ENCODE data around the gene TLCD5. TPM values are rescaled to one million over a fixed set of nuclear protein-coding genes. Genes with fewer than 3 reads are reported as not detected.
A peak's percentile ranks its signal among the peaks of the same experiment; 100 is the strongest.

The TLCD5 gene
- total and polyA plus RNA-seq, 2 donors, result 4.6 to 11.2 TPM

DNA sequence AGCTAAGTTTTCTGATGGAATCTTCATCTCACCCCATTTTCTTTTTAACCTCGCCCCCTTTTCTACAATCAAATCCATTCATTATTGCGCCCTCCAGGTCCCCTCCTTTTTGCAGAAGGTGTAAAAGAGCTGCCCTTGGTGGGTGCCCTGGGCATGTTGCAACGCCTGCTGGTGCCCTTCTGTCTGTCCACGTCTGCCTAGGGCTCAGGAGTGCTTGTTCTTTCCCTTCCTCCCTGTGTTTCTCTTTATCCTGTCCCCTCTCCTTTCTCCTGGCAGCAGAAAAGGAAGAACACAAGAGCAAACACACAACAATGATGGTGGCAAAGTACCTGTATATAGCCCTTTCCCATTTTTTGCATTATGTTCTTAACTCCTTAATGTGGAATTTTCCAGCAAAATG lies 6.2 kb upstream of the TLCD5 start:
- Histone ChIP-seq H3K27ac (ENCODE audit: low read depth) (no peak overlapping the region), H3K4me3 (ENCODE audit: low read depth, low read length) (no peak overlapping the region), H3K36me3 (ENCODE audit: insufficient read depth) (no peaks in the 10 kb centered on the region), H3K4me1 (ENCODE audit: insufficient read depth) (no peaks in the 10 kb centered on the region)
- no peak for DNase-seq (ENCODE audit: extremely low spot score)
- WGBS, result 86% methylated on average over 4 of the region's 4 CpGs

DNA sequence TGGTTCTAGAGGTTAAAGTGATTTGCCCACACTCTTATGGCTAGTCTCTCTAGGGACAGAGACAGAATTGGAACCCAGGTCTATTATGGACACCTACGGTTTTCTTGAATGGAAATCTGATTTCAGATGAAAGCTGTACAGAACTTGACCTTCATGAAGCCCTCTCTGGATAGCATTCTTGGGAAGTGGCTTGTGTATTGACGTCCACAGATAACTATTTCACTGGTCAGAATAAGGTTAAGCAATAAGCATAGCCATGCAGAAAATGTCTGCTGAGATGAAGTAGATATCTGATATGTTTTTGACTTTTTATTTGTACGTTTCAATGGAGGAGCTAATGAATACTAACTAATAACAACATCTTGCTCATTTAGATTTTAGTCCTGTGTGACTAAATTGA lies 1.1 kb downstream of the TLCD5 start:
- Histone ChIP-seq H3K27ac (ENCODE audit: low read depth) (no peak overlapping the region), H3K36me3 (ENCODE audit: insufficient read depth) (no peaks in the 10 kb centered on the region), H3K4me1 (ENCODE audit: insufficient read depth) (no peaks in the 10 kb centered on the region), H3K4me3 (ENCODE audit: low read depth, low read length) (no peak overlapping the region)
- no peak for DNase-seq (ENCODE audit: extremely low spot score)
- 46% methylated on average over 3 of the region's 3 CpGs for WGBS

DNA sequence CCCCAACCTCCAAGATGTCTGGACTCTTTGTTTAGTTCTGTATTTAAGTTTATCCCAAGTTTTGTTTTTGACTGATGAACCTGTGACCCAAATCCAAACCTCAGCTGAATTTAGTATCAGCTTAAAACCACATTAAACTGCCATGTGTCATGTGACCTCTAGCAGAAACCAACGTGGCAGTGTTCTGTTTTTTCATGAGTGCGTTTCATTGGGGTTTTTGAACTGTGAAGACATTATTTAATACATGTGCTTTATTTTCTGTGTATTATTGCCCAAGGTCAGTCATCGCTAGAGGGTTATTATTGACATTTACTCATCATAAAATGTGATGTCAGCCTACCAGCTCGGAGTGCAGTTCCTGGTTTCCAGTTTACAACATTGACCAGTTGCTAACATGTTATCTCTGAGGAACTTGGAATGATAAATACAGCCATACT lies 1.8 kb downstream of the TLCD5 start:
- H3K27ac ChIP-seq (ENCODE audit: low read depth), result no peak overlapping the region
- H3K36me3 ChIP-seq (ENCODE audit: insufficient read depth), result no peaks in the 10 kb centered on the region
- no peak for DNase-seq (ENCODE audit: extremely low spot score)
- H3K4me1 ChIP-seq (ENCODE audit: insufficient read depth), result no peaks in the 10 kb centered on the region
- no peak overlapping the region for H3K4me3 ChIP-seq (ENCODE audit: low read depth, low read length)
- WGBS, result 24% methylated on average over 4 of the region's 4 CpGs

DNA sequence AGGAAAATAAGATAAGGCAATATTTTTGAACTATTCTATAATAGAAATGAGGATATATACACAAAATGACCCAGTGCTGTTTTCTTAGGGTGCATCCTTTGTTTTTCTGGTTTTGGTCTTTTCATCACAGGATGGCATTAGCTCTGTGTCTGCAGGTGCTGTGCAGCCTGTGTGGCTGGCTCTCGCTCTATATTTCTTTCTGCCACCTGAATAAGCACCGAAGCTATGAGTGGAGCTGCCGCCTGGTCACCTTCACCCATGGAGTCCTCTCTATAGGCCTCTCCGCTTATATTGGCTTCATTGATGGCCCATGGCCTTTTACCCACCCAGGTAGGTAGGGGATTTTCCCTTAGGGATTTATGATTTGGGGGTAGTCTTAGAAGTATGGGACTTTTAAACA lies 2.2 kb downstream of the TLCD5 start:
- 79% methylated on average over 4 of the region's 4 CpGs for WGBS
- DNase-seq (ENCODE audit: extremely low spot score), result no peak
- Histone ChIP-seq H3K27ac (ENCODE audit: low read depth) (no peak overlapping the region), H3K36me3 (ENCODE audit: insufficient read depth) (no peaks in the 10 kb centered on the region), H3K4me3 (ENCODE audit: low read depth, low read length) (no peak overlapping the region), H3K4me1 (ENCODE audit: insufficient read depth) (no peaks in the 10 kb centered on the region)

DNA sequence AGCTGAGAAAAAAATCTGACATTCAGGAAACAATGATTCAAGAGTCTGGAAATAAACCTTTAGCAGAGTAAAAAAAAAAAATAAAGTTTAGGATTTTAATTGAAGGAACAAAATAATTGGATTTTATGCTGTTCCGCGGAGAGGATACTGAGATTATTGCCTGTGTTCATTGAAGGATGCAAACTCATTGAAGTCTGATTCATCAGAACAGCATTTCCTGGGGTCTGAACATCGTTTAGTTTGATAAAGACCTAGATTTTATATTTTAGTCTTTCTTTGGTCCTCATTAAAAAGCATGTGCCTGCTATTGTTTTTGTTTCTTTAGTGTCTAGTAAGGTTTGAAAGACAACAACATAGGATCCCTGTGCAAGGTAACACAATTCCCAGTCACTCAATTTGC lies 4.5 kb downstream of the TLCD5 start:
- Histone ChIP-seq H3K4me1 (ENCODE audit: insufficient read depth) (no peaks in the 10 kb centered on the region), H3K36me3 (ENCODE audit: insufficient read depth) (no peaks in the 10 kb centered on the region)

DNA sequence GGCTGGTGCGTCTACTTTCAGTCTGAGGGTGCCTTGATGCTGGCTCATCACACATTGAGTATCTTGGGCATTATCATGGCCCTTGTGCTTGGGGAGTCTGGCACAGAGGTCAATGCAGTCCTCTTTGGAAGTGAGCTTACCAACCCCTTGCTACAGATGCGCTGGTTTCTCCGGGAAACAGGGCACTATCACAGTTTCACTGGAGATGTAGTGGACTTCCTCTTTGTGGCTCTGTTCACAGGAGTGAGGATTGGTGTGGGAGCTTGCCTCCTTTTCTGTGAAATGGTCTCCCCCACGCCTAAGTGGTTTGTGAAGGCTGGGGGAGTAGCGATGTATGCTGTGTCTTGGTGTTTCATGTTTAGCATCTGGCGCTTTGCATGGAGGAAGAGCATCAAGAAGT lies 4.9 kb downstream of the TLCD5 start:
- Histone ChIP-seq H3K27ac (ENCODE audit: low read depth) (no peak overlapping the region), H3K4me3 (ENCODE audit: low read depth, low read length) (no peak overlapping the region), H3K36me3 (ENCODE audit: insufficient read depth) (no peaks in the 10 kb centered on the region), H3K4me1 (ENCODE audit: insufficient read depth) (no peaks in the 10 kb centered on the region)
- 96% methylated on average over 6 of the region's 6 CpGs for WGBS
- DNase-seq (ENCODE audit: extremely low spot score), result no peak

More for the DNA sequence above, 4.5 kb downstream of the TLCD5 start:
- 77% methylated on average over 3 of the region's 3 CpGs for WGBS
- Histone ChIP-seq H3K4me3 (ENCODE audit: low read depth, low read length) (no peak overlapping the region), H3K27ac (ENCODE audit: low read depth) (no peak overlapping the region)
- DNase-seq (ENCODE audit: extremely low spot score), result no peak

GRCh38 chr11:120331301-120331996 lies 6.3 kb downstream of the TLCD5 start:
- no peak overlapping the region for H3K27ac ChIP-seq (ENCODE audit: low read depth)
- H3K4me1 ChIP-seq (ENCODE audit: insufficient read depth), result no peaks in the 10 kb centered on the region
- no peak overlapping the region for H3K4me3 ChIP-seq (ENCODE audit: low read depth, low read length)
- DNase-seq (ENCODE audit: extremely low spot score), result no peak
- H3K36me3 ChIP-seq (ENCODE audit: insufficient read depth), result no peaks in the 10 kb centered on the region
- WGBS, result 30% methylated on average over 2 of the region's 2 CpGs

DNA sequence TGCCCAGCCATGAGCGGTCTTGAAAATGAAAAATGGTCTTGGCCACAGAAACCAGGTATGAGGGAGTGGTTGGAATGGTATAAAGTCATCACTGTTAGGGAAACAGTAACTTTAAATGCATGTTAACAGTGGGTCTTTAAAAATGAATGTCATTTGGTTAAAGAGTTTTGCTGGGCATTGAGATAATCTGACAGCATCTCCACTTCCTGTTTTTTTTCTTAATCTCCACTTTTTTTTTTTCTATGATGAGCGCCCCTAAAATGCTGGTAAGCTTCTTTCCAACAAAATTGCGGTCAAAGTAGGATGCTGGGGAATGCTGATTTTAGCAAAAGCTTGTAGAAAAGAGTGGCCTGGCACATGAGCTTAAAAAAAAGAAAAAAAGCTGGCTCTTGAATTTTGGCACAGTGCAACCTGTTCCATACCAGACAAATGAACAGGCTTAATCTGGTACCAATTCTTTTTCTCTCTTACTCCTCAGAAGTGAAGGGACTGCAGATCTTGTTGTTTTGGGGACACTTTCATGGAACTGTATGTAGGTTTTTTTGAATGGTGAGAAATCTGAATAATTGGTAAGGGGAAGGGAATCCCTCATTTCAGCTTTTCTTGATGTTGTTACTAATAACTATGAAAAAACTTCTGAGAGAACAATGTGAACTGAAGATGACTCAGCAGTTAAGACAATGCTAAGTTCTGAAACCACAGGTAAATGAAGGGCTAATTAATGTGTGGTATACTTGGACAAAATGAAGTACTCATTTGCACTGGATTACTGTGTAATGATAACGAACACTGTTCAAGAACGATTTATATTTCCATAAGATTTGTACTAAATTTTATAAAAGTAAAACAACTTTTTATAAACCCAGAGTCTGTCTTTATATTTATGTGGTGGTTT lies 8.0 kb downstream of the TLCD5 start:
- no peak for DNase-seq (ENCODE audit: extremely low spot score)
- 84% methylated on average over 5 of the region's 5 CpGs for WGBS
- Histone ChIP-seq H3K4me3 (ENCODE audit: low read depth, low read length) (no peak overlapping the region), H3K4me1 (ENCODE audit: insufficient read depth) (no peaks in the 10 kb centered on the region), H3K27ac (ENCODE audit: low read depth) (no peak overlapping the region), H3K36me3 (ENCODE audit: insufficient read depth) (no peaks in the 10 kb centered on the region)

GRCh38 chr11:120333801-120334200 lies 8.7 kb downstream of the TLCD5 start:
- DNase-seq (ENCODE audit: extremely low spot score), result no peak
- H3K4me1 ChIP-seq (ENCODE audit: insufficient read depth), result no peaks in the 10 kb centered on the region
- H3K4me3 ChIP-seq (ENCODE audit: low read depth, low read length), result no peak overlapping the region
- no peaks in the 10 kb centered on the region for H3K36me3 ChIP-seq (ENCODE audit: insufficient read depth)
- H3K27ac ChIP-seq (ENCODE audit: low read depth), result no peak overlapping the region
- 82% methylated on average over 1 of the region's 1 CpG for WGBS

GRCh38 chr11:120334332-120334731 lies 9.2 kb downstream of the TLCD5 start:
- H3K27ac ChIP-seq (ENCODE audit: low read depth), result no peak overlapping the region
- no peak for DNase-seq (ENCODE audit: extremely low spot score)
- H3K4me1 ChIP-seq (ENCODE audit: insufficient read depth), result no peaks in the 10 kb centered on the region
- H3K4me3 ChIP-seq (ENCODE audit: low read depth, low read length), result no peak overlapping the region
- 26% methylated on average over 1 of the region's 1 CpG for WGBS
- no peaks in the 10 kb centered on the region for H3K36me3 ChIP-seq (ENCODE audit: insufficient read depth)

GRCh38 chr11:120334894-120335462 lies 9.9 kb downstream of the TLCD5 start:
- DNase-seq (ENCODE audit: extremely low spot score), result peak; percentile 70
- no peaks in the 10 kb centered on the region for H3K36me3 ChIP-seq (ENCODE audit: insufficient read depth)
- H3K4me1 ChIP-seq (ENCODE audit: insufficient read depth), result no peaks in the 10 kb centered on the region
- H3K4me3 ChIP-seq (ENCODE audit: low read depth, low read length), result peak overlapping the region; percentile 82
- WGBS, result under 1% methylated on average over 8 of the region's 8 CpGs
- peak overlapping the region; percentile 87 for H3K27ac ChIP-seq (ENCODE audit: low read depth)

DNA sequence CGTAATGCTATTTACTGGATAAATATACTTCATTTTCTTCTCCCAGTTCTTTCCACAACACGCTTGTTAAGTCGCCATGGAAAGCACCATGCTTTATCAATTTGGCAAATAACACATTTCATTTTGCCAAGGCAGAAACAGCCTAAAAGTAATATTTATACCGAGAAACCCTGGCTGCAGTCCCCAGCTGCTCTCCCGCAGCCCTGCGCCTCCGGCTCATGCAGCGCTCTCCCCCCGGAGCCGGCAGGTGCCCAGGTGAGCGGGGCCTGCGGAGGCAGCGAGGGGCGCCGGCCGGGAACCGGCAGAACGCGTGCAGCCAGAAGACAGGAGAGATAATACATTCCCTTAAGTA lies 10.4 kb downstream of the TLCD5 start:
- under 1% methylated on average over 19 of the region's 19 CpGs for WGBS
- no peak for DNase-seq (ENCODE audit: extremely low spot score)
- Histone ChIP-seq H3K27ac (ENCODE audit: low read depth) (peak overlapping the region; percentile 87), H3K4me3 (ENCODE audit: low read depth, low read length) (peak overlapping the region; percentile 82), H3K4me1 (ENCODE audit: insufficient read depth) (no peaks in the 10 kb centered on the region), H3K36me3 (ENCODE audit: insufficient read depth) (no peaks in the 10 kb centered on the region)

- under 1% methylated on average over 92 of the region's 92 CpGs for WGBS
- DNase-seq (ENCODE audit: extremely low spot score), result peak; percentile 90
- Histone ChIP-seq H3K36me3 (ENCODE audit: insufficient read depth) (no peaks in the 10 kb centered on the region), H3K27ac (ENCODE audit: low read depth) (peak within 1 kb of the TSS; percentile 87), H3K4me1 (ENCODE audit: insufficient read depth) (no peaks in the 10 kb centered on the region), H3K4me3 (ENCODE audit: low read depth, low read length) (peak within 1 kb of the TSS; percentile 82)
Measured at GRCh38 chr11:120335908-120336640, 11.0 kb downstream of the TLCD5 start, which contains the start of gene ARHGEF12. Gene ARHGEF12 (plus strand): TSS chr11:120336413. CDS start chr11:120337244, 831 bp downstream.
